22Rv1 (cell line): ENCODE measurements around the gene CAPN12.

Source experiments
- H3K27ac ChIP-seq: fragments of 450-650 bp; 2 replicates; pipeline ENCODE4 v1.5.1; 2017
- ZFX ChIP-seq: fragments of 450-650 bp; IDR thresholded peaks from 2 replicates; pipeline ENCODE4 v1.6.1; 2017; ENCODE audit warnings: antibody characterized with exemption, borderline replicate concordance
- TF ChIP-seq, protein P1 (sequence below): fragments of 450-650 bp; IDR thresholded peaks from 2 replicates; pipeline ENCODE4 v1.5.1; 2017; ENCODE audit warnings: mild to moderate bottlenecking

CAPN12 gene

DNA sequence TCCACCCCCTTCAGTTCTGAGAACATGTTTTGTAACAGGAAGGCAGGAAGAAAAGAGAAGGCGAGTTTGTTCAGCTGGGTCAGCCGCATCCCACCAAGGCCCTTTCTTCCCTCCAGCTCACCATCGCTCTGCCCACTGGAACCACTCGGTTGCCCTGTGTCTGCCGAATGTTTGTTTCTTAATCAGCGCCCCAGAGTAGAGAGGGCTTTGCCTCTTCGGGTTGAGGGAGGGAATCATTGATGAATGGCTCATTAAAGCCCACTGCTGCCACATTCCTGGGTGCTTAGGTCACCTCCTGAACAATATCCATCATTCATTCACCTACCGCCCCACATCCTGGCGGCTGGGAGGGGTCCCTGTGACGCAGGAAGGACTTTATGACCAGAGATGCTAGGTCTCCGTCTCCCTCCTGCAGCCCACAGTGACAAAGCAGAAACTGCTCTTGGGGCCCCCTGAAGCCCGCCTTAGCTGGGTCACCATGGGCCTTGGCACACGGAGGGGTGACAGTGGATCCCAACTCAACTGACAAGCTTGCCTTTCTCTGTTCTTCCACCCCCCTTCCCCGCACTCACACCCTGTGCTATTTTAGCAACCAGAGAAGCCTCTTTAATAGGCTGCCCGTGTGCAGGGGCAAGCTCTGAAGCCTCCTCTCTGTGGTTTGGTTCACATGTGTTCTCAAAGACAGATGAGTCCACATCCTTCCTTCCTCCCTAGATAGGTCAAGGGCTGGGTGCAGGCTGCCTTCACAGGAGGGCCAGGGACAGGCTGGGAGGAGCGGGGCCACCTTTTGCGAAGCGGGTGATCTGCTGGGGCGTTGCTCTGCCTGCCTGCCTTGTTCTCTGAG, 50.7 kb downstream of the CAPN12 start:
- TF ChIP-seq ZFX = no peak
- TF ChIP-seq, protein P1, sequence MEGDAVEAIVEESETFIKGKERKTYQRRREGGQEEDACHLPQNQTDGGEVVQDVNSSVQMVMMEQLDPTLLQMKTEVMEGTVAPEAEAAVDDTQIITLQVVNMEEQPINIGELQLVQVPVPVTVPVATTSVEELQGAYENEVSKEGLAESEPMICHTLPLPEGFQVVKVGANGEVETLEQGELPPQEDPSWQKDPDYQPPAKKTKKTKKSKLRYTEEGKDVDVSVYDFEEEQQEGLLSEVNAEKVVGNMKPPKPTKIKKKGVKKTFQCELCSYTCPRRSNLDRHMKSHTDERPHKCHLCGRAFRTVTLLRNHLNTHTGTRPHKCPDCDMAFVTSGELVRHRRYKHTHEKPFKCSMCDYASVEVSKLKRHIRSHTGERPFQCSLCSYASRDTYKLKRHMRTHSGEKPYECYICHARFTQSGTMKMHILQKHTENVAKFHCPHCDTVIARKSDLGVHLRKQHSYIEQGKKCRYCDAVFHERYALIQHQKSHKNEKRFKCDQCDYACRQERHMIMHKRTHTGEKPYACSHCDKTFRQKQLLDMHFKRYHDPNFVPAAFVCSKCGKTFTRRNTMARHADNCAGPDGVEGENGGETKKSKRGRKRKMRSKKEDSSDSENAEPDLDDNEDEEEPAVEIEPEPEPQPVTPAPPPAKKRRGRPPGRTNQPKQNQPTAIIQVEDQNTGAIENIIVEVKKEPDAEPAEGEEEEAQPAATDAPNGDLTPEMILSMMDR = no peak
- no peak overlapping the region for H3K27ac ChIP-seq

DNA sequence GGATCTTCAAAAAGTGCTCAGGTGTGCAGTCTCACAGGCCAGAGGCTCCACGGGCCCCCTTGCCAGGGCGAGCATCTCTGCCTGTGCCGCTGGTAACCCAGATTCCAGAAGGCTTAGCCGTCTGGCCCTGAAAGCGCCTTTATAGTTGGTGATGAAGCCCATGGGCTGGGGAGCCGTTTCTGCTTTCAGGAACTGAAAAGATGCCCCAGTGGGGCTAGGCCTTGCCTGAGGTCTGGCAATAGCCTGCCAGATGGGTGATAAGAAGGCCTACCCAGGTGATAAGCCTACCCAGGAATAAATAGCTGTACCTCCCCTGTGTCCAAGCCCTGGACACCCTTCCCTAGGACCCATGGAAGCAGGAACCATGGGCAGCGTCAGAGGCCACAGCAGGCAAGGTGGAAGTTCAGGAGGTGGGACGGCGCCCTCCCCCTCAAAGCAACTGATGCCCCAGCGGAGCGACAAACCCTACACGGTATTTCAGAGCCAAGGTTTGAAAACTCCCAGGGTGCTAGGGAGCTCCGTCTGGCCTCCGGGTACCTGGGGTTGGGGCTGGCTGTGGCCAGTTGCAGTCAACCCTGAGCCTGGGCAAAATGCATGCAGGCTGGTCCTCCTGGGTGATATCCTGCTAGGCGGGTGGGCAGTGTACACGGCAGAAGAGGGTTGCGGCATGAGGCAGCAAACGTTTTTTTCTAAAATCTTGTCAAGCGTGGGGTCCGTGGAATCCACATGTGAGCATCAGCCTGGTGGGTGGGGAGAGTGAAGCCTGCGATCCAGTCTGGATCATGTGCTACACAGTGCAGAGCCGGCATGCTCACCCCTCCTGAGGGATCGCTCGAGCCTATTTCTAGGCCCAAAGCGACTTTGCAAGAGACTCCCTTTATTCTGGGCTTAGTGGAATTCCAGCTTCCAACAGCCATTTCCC, 51.6 kb downstream of the CAPN12 start:
- H3K27ac ChIP-seq = no peak overlapping the region

DNA sequence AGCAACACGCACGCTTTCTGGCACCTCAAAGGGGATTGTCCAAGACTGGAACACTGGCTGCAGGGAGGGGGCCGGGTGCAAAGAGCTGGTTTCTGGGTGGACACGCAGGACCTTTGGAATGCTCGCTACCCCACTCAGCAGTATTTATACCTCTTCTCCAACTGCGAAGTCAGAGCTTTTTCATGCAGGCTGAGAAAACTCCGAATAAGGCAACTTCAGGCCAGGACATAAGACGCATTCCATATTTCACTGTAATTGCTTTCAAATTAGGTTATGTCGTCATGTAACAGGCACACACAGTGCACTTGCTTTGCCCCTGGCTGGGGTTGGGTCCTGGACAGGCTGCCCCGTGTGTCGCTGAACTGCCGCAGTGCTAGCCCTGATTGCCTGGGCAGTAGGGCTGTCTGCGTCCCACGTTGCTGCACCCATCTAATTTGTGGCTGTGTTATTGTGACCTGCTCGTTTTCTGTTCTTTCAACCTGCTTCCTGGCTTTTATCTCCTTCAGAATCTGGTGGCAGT, 52.3 kb downstream of the CAPN12 start:
- no peak for TF ChIP-seq ZFX
- H3K27ac ChIP-seq = no peak overlapping the region

More for the DNA sequence above, 51.6 kb downstream of the CAPN12 start:
- no peak for TF ChIP-seq ZFX

DNA sequence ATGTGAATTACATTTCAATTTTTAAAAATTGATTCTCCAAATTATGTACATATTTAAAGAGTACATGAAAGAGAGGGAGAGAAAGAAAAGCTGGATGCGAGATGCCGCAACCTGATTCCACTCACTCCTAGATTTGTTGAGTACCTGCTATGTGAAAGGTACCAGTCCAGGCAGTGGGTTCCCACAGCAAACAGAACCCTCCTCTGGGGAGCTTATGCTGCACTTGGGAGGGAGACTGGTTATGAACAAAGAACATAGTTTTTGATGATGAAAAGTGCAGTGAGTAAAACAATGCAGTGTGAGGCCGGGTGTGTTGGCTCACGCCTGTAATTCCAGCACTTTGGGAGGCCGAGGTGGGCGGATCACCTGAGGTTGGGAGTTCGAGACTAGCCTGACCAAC, 53.4 kb downstream of the CAPN12 start:
- TF ChIP-seq, protein P1 = no peak
- no peak for TF ChIP-seq ZFX
- peak overlapping the region; percentile 37; the same call in 1 of the 2 replicates for H3K27ac ChIP-seq

DNA sequence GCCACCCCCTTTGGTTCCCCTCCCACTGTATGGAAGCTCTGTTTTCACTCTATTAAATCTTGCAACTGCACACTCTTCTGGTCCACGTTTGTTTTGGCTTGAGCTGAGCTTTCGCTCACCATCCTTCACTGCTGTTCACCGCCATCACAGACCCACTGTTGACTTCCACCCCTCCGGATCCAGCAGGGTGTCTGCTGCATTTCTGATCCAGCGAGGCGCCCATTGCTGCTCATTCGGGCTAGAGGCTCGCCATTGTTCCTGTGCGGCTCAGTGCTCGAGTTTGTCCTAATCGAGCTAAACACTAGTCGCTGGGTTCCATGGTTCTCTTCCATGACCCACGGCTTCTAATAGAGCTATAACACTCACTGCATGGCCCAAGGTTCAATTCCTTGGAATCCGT, 54.1 kb downstream of the CAPN12 start:
- TF ChIP-seq, protein P1 = no peak
- TF ChIP-seq ZFX = no peak
- peak overlapping the region; percentile 37; the same call in 1 of the 2 replicates for H3K27ac ChIP-seq

DNA sequence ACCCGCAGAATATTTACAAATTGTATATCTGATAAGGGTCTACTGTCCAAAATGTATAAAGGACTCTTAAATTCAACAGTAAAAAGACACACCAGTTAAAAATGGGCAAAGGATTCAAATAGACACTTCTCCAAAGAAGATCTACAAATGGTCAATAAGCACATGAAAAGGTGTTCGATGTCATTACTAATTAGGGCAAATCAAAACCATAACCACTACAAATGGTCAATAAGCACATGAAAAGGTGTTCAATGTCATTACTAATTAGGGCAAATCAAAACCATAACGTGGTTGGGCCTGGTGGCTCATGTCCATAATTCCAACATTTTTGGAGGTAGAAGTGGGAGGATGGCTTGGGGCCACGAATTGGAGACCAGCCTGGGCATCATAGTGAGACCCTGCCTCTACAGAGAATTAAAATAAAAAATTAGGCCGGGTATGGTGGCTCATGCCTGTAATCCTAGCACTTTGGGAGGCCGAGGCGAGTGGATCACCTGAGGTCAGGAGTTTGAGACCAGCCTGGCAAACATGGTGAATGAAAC, 56.4 kb downstream of the CAPN12 start:
- TF ChIP-seq, protein P1 = no peak
- TF ChIP-seq ZFX = no peak
- H3K27ac ChIP-seq = peak overlapping the region; percentile 37; the same call in 1 of the 2 replicates

DNA sequence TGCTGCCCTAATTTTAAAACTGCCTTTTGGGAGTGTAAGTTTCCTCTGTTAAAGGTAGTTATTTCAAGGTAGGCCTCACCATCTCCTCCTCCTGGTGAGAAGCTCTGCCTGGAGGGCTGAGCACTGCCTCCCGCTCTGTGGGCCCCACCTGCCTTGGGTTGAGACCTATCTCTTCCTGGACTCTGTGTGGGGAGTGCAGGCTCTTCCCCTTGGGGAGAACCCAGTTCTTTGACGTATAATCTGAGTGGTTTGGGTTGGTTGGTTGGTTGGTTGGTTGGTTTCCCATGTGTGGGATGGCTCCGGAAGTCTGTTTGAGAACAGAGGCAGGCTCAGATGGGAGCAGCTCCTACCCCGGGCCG, 57.8 kb downstream of the CAPN12 start:
- TF ChIP-seq, protein P1 = no peak
- TF ChIP-seq ZFX = no peak
- peak overlapping the region; percentile 92 for H3K27ac ChIP-seq
